Stimulated activated CD8-positive, alpha-beta memory T cell treated with anti-CD3 and anti-CD28 coated beads, Interleukin-7, amount 100 ng/mL, for 48 hours (primary cell): ENCODE data around the gene OTUB1.
"Not testable (repeated sequence)": the region's sequence is repeated elsewhere in the genome, so short reads cannot be mapped to it uniquely, and the experiment has no call there.

ENCODE experiments used
- DNase-seq, 2 donors: peaks; one replicate each; pipeline ENCODE4 v3.0.0-alpha.2; 2020; ENCODE audit warnings: low read depth in 1 of 2; ENCODE audit errors: extremely low read depth in 1 of 2

OTUB1 gene

DNA sequence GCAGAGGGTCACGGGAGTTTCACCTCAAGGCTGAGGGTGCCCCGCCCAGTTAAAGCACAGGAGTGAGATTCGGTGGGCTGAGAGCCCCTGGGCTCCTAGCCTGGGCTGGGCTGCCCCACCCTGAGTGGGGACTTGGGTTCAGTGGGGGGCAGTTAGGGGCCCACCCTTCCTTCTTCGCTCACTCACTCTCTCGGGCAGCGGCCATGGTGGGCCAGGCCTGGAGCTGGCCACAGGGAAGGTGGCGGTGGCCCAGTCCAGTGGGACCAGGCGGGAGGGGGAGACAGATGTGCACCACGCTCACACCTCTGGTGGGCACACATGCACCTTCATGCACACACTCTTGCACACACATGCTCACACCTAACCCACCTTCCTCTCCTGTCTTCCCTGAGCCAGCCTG is 55.6 kb downstream of the OTUB1 start:
- DNase-seq, result no peak

DNA sequence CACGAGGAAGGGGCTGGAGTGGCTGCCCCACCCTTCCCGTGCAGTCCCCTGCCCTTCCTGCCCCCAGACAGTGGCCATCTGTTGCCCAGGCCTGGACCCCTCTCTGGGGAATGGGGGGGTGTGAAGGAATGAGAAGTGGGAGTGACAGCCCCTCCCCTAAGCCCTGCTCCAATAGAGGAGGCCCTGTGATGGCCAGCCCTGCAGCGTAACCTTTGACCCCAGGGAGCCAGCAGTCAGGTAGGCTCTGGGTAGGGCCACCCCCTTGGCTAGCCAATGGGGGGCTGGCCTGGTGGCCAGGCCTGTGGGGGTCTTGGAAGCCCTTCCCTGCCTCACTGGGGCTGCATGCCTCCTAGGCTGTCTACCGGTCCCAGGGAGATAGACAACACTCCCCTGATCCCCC is 56.1 kb downstream of the OTUB1 start:
- no peak for DNase-seq

DNA sequence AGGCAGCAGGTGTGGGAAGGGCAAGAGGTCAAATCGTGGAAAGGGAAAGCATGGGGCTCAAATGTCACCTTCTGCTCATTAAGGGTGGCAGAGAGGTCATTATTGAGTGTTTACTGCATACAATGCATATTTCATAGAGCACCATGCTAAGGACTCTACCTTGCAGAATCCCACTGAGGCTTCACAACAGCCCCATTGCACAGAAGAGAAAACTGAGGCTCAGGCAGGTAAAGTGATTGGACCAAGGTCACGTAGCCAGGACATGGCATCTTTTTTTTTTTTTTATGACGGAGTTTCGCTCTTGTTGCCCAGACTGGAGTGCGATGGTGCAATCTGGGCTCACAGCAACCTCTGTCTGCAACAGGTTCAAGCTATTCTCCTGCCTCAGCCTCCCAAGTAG is 57.3 kb downstream of the OTUB1 start:
- no peak for DNase-seq

DNA sequence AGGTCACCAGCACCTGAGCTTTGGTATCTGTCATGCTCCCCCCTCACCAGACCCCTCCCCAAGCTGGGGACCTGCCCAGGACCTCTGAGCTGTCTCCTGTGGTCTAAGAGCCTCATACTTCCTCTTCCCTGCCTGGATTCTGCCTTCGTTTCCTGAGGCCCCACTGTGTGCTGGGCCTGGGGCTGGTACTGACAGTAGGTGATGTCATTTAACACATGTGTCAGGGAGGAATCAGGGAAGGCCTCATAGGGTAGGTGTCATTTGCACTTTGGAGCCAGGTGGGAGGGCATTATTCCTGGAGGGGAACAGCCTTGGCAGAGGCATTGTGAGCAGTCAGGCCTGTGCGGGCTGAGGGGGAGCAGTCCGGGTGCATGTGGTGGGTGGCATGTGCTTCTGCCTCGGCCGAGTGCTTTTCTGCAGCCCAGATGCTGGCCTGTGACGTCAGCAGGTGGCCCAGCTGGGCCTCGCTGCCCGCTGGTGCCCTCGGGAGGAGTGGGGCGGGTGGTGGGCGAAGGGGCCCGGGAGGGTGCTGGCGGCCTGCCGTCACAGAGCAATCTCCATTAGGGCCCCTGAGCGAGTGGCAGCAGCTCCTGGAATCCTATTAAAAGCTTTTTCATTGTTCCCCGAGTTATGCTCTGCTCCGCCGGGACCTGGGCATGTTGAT is 58.6 kb downstream of the OTUB1 start:
- no peak for DNase-seq

DNA sequence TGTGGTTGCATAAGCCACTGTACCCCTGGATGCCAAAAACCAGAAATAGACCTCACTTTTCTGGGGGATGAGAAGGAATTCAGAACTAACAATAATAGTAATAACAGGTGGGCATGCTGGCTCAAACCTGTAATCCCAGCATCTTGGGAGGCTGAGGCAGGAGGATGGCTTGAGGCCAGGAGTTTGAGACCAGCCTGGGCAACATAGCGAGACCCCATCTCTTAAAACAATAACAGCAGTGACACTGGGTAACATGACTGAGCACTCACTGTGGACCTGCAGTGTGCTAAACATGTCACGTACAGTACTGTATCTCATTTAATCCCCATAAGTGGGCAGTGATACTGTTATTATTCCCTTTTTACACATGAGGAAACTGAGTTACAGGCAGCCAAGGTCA is 59.5 kb downstream of the OTUB1 start:
- no peak for DNase-seq

DNA sequence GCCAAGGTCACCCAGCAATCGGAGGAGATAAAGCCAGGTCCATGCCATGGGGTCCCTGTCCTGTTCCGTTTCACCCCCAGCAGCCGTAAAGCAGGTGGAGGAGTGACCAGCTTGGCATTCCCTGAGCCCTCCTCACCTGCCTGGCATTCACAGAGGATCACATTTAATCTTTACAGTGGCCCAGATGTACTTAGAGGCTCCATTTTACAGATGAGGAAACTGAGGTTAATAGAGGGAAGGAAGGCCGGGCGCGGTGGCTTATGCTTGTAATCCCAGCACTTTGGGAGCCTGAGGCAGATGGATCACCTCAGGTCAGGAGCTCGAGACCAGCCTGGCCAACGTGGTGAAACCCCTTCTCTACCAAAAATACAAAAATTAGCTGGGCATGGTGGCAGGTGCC is 61.1 kb downstream of the OTUB1 start:
- DNase-seq, result not testable (repeated sequence)
